Measurements from ENCODE around the gene TPD52L2.

The TPD52L2 gene

DNA sequence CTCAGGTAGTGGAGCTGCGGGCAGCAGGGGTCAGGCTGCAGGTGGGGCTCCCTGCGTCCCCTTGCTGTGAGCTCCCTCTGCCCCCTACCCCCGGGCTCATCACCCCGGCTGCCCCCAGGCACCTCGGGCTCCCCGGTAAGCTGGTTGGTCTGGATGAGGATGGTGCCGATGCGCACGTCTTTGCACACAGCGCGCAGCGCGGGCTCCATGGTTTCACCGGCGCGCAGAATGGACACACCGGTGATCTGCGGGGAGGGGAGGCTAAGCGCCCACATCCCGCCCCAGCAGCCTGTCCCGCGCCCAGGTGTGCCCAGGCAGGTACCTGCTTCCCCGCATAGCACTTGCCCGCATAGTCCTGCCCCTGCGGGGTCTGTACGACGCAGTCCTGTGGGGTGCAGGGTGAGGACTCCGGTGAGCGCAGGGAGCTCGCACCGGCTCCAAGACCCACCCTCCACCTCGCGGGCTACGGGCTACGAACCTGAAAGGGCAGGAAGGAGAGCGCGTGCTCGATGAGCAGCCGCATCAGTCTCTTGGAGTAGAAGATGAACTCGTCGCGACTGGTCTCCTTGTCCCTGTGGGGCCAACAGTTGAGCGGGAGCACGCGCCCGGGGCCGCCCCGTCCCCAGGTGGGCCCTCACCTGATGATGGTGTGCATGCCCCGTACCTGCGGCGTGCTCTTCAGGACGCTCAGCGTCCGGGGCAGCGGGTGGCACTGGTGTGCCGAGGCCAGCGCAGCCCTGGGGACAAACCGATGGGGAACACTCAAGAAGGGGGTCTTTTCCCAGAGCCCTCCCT, 75.6 kb downstream of the TPD52L2 start:
- no peaks in the 10 kb centered on the region for H3K9me3 ChIP-seq
- peaks cover 95% of the 10 kb centered on the region for H4K20me1 ChIP-seq
- H3K9ac ChIP-seq, result no peak overlapping the region
- H3K4me3 ChIP-seq, result peak overlapping the region; percentile 51; the same call in 1 of the 2 replicates
- peaks cover 44% of the 10 kb centered on the region for H3K4me1 ChIP-seq
- H3K27me3 ChIP-seq, result no peaks in the 10 kb centered on the region
- TF ChIP-seq Cebpa-rat (IDR thresholded peaks at IDR 0.05), result no peak
- H3K36me3 ChIP-seq, result peaks cover 87% of the 10 kb centered on the region
- peak overlapping the region; percentile 63; the same call in 1 of the 2 replicates for H3K27ac ChIP-seq
- H3K4me2 ChIP-seq, result peak overlapping the region; percentile 88
